Suprapubic skin (tissue), 4 donors: Measurements from ENCODE around the gene SAMD8.

ENCODE experiments used
- CTCF ChIP-seq, 2 donors: fragments of 200-600 bp in 1 of 2; fragments of 450-650 bp in 1 of 2; sonication (generic) in 1 of 2; IDR thresholded peaks; one replicate each; pipeline ENCODE4 v1.5.1; 2016 to 2019; ENCODE audit warnings: antibody characterized with exemption in 2 of 2, mild to moderate bottlenecking in 1 of 2, moderate library complexity in 1 of 2
- EP300 ChIP-seq: sonication (generic); formaldehyde crosslinking; IDR thresholded peaks from one replicate; pipeline ENCODE4 v1.6.1; 2017; ENCODE audit warnings: antibody characterized with exemption
- POLR2A ChIP-seq, 2 donors: fragments of 450-650 bp; IDR thresholded peaks; one replicate each; pipeline ENCODE4 v1.6.1; 2017; ENCODE audit warnings: antibody characterized with exemption in 2 of 2, mild to moderate bottlenecking in 2 of 2, moderate library complexity in 2 of 2
- POLR2AphosphoS5 ChIP-seq, 3 donors: sonication (generic); formaldehyde crosslinking; IDR thresholded peaks; one replicate each; pipeline ENCODE4 v1.6.1; 2017; ENCODE audit warnings: antibody characterized with exemption in 3 of 3

GRCh38 chr10:75097666-75098285, 13.7 kb upstream of the SAMD8 start:
- TF ChIP-seq EP300 (no peak), POLR2A (IDR thresholded peaks at IDR 0.05) (no peak), CTCF (IDR thresholded peaks at IDR 0.05) (no peak), POLR2AphosphoS5 (IDR thresholded peaks at IDR 0.05) (no peak)
